Osteoblast (primary cell): ENCODE results near the gene APOBEC3F. TPM values are rescaled to one million over a fixed set of nuclear protein-coding genes. Genes with fewer than 3 reads are reported as not detected.

Source experiments
- DNase-seq: peaks from one replicate; pipeline ENCODE4 v3.0.0; 2011; ENCODE audit warnings: low spot score, mixed read lengths; ENCODE audit not compliant: insufficient read length; ENCODE audit errors: missing footprints
- H2AFZ ChIP-seq: 2 replicates; pipeline ENCODE4 v1.6.0; 2011; ENCODE audit warnings: mild to moderate bottlenecking, low read length
- H3K27ac ChIP-seq: 2 replicates; pipeline ENCODE4 v1.5.1; 2011; ENCODE audit warnings: mild to moderate bottlenecking, low read depth, low read length, moderate library complexity
- H3K27me3 ChIP-seq: 2 replicates; pipeline ENCODE4 v1.6.0; 2012; ENCODE audit warnings: mild to moderate bottlenecking, control low read depth, inconsistent platforms, low read length, moderate library complexity; ENCODE audit not compliant: insufficient read depth
- H3K36me3 ChIP-seq: 2 replicates; pipeline ENCODE4 v1.5.1; 2011; ENCODE audit warnings: mild to moderate bottlenecking, low read length, control low read depth, moderate library complexity; ENCODE audit not compliant: insufficient read depth
- H3K4me1 ChIP-seq: 2 replicates; pipeline ENCODE4 v1.5.1; 2011; ENCODE audit warnings: mild to moderate bottlenecking, low read length, control low read depth, moderate library complexity; ENCODE audit not compliant: insufficient read depth
- H3K4me2 ChIP-seq: 2 replicates; pipeline ENCODE4 v1.6.0; 2011; ENCODE audit warnings: mild to moderate bottlenecking, low read length; ENCODE audit not compliant: insufficient read depth
- H3K4me3 ChIP-seq: fragments of 200-600 bp; sonication (generic); 3 replicates; pipeline ENCODE4 v1.5.1; 2012; ENCODE audit warnings: mild to moderate bottlenecking, low read length, inconsistent platforms; ENCODE audit not compliant: insufficient read depth
- H3K79me2 ChIP-seq: 2 replicates; pipeline ENCODE4 v1.6.0; 2012; ENCODE audit warnings: mild to moderate bottlenecking, low read length, control low read depth, inconsistent platforms; ENCODE audit not compliant: insufficient read depth
- H3K9me3 ChIP-seq: 2 replicates; pipeline ENCODE4 v1.5.1; 2011; ENCODE audit warnings: low read depth, low read length, control low read depth
- H4K20me1 ChIP-seq: 2 replicates; pipeline ENCODE4 v1.6.0; 2012; ENCODE audit warnings: mild to moderate bottlenecking, low read length, control low read depth; ENCODE audit not compliant: insufficient read depth
- CTCF ChIP-seq: IDR thresholded peaks from 2 replicates; pipeline ENCODE4 v1.5.1; 2011; ENCODE audit warnings: mild to moderate bottlenecking, low read depth, low read length, moderate library complexity; ENCODE audit errors: extremely low read depth
- total RNA-seq: library from RNA; depleted of rRNA; stranded (reverse); fragments of >200 nt; gene quantifications from 2 replicates; pipeline ENCODE4 v1.2.3, GENCODE V29; 2012

Gene APOBEC3F
- total RNA-seq, 1 donor: 5.1 TPM

GRCh38 chr22:39090426-39091064 is 49.9 kb downstream of the APOBEC3F start:
- H3K36me3 ChIP-seq: no peaks in the 10 kb centered on the region
- H3K79me2 ChIP-seq: no peaks in the 10 kb centered on the region
- H3K4me3 ChIP-seq: no peak overlapping the region
- DNase-seq: peak; percentile 85
- no peaks in the 10 kb centered on the region for H3K9me3 ChIP-seq
- H2AFZ ChIP-seq: no peak overlapping the region
- peaks cover 13% of the 10 kb centered on the region for H3K27me3 ChIP-seq
- H4K20me1 ChIP-seq: no peaks in the 10 kb centered on the region
- no peak overlapping the region for H3K4me2 ChIP-seq
- H3K27ac ChIP-seq: no peak overlapping the region
- no peaks in the 10 kb centered on the region for H3K4me1 ChIP-seq
- TF ChIP-seq CTCF: no peak

DNA sequence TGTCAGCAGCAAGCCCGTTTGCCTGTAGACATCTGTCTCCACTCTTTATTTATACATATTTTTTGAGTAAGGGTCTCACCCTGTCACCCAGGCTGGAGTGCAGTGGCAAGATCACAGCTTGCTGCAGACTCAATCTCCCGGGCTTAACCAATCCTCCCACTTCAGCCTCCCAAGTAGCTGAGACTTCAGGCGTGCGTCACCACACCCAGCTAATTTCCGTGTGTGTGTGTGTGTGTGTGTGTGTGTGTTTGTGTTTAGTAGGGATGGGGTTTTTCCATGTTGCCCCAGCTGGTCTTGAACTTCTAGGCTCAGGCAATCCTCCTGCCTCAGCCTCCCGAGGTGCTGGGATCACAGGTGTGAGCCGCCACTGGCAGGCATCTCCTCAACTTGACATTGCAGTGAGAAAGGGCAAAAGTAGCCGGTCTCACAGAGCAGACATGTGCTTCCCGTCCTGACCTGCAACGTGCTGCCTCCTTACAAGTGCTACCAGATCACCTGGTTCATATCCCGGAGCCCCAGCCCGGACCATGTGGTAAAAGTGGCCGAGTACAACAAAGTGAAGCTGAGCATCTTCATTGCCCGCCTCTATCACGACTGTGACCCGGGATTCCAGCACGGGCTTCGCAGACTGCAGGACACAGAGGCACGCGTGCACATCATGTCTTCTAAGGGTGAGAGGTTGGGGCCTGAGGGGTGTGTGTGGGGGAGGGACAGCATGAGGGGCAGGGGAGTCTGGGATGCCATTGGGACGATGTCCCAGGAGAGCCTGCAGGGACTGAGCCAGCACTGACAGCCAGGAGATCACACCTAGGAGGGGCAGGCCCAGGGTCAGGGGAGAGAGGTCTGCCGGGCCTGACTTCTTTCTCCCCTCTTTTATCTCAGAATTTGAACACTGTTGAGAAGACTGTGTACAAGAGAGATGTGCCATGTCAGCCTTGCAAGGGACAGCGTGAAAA is 50.7 kb downstream of the APOBEC3F start:
- H3K9me3 ChIP-seq: no peaks in the 10 kb centered on the region
- no peaks in the 10 kb centered on the region for H3K79me2 ChIP-seq
- DNase-seq: peak; percentile 55
- no peak for TF ChIP-seq CTCF
- H3K4me1 ChIP-seq: no peaks in the 10 kb centered on the region
- H3K4me3 ChIP-seq: no peak overlapping the region
- no peak overlapping the region for H2AFZ ChIP-seq
- no peaks in the 10 kb centered on the region for H3K36me3 ChIP-seq
- no peaks in the 10 kb centered on the region for H4K20me1 ChIP-seq
- no peak overlapping the region for H3K27ac ChIP-seq
- H3K4me2 ChIP-seq: no peak overlapping the region
- peaks cover 13% of the 10 kb centered on the region for H3K27me3 ChIP-seq

DNA sequence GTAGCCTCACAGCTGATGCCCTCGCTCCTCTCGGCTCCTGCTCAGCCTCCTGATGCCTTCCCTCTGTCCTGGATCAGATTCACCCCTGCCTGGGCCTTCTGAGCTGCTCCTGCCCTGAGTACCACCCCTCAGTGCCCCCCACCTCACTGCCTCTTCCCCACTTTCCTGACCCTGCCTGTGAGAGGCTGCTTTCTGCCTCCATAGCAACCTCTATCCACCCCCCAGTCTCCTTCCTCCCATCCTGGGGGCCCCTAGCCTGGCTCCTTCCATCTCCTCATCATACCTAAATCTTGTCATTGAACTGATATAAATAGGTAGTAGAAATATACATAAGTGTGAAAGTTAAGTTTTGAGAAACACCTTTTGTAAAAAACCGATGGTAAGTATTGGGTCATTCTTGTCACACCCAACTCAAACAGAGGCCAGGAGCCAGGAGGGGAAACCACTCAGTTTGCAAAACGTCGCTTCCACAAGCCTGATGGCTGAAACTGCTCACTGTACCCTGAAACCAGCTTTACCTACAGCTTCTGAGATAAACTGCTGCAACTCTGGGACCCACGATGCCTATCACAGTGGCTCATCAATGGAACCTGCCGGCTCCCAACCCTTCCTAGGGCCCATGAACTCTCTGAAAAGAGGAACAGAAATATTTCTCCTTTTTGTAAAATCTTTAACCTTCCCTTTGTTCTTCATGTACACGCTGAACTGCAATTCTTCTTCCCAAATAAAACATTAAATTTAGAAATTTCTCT is 51.6 kb downstream of the APOBEC3F start:
- H4K20me1 ChIP-seq: no peaks in the 10 kb centered on the region
- H3K9me3 ChIP-seq: no peaks in the 10 kb centered on the region
- TF ChIP-seq CTCF: no peak
- no peak overlapping the region for H3K4me2 ChIP-seq
- H3K4me3 ChIP-seq: no peak overlapping the region
- peak; percentile 41 for DNase-seq
- peaks cover 13% of the 10 kb centered on the region for H3K27me3 ChIP-seq
- no peak overlapping the region for H2AFZ ChIP-seq
- no peak overlapping the region for H3K27ac ChIP-seq
- peaks cover 3% of the 10 kb centered on the region for H3K4me1 ChIP-seq
- H3K36me3 ChIP-seq: no peaks in the 10 kb centered on the region
- H3K79me2 ChIP-seq: no peaks in the 10 kb centered on the region
